ENCODE measurements around the gene MICAL2. TPM values are rescaled to one million over a fixed set of nuclear protein-coding genes. Genes with fewer than 3 reads are reported as not detected.

Gene MICAL2
- total and polyA plus RNA-seq, 2 of the 13 experiments (the other 11 are each of a cell fraction or from before 2014, with no cell fraction given): 0.78 to 1.1 TPM

GRCh38 chr11:12147827-12148226 is 37.4 kb downstream of the MICAL2 start (continued):
- TF ChIP-seq FOXP4 (CRISPR knock-in tag; IDR thresholded peaks at IDR 0.05) (no peak), POLR2AphosphoS2 (IDR thresholded peaks at IDR 0.05; ENCODE audit: low read depth, low read length) (no peak), ZNF343 (CRISPR knock-in tag; IDR thresholded peaks at IDR 0.05) (no peak), ZNF549 (CRISPR knock-in tag; IDR thresholded peaks at IDR 0.05) (no peak), TEF (CRISPR knock-in tag; IDR thresholded peaks at IDR 0.05) (no peak)

GRCh38 chr11:12148466-12148865 is 38.1 kb downstream of the MICAL2 start:
- in situ Hi-C loops (cut with HindIII; ENCODE audit: extremely low pct_ligation_motif_present, low pct_unique_long_range_greater_than_20kb): no loop called here
- no peak overlapping the region for H3K27ac ChIP-seq (ENCODE audit: extremely low read length, insufficient read depth, low read length)
- CTCF ChIA-PET (ENCODE audit: low intra/inter-chr PET ratio, low total read pairs): no interaction called here
- no peaks in the 10 kb centered on the region; a peak in 1 of 5 replicates for H3K27me3 ChIP-seq (ENCODE audit: control insufficient read depth in 1 of 2, insufficient read depth in 2 of 2, low read length in 2 of 2)
- H3K4me3 ChIP-seq (replicated peaks in 1 of 3; ENCODE audit: insufficient read depth in 1 of 3, low read depth in 2 of 3, low read length in 3 of 3): no peak overlapping the region
- TF ChIP-seq MAFF (IDR thresholded peaks at IDR 0.05; ENCODE audit: low read depth, low read length): no peak
- no peak for TF ChIP-seq HINFP (CRISPR knock-in tag; IDR thresholded peaks at IDR 0.05; ENCODE audit: low read depth)
- TF ChIP-seq ATF3 (CRISPR knock-in tag; IDR thresholded peaks at IDR 0.05): no peak
- TF ChIP-seq IRX3 (CRISPR knock-in tag; IDR thresholded peaks at IDR 0.05; ENCODE audit: borderline replicate concordance, low read depth): no peak
- TF ChIP-seq NR2C2 (CRISPR knock-in tag; IDR thresholded peaks at IDR 0.05; ENCODE audit: borderline replicate concordance): no peak
- TF ChIP-seq ZNF839 (CRISPR knock-in tag; IDR thresholded peaks at IDR 0.05; ENCODE audit: borderline replicate concordance): no peak
- TF ChIP-seq, protein P1, sequence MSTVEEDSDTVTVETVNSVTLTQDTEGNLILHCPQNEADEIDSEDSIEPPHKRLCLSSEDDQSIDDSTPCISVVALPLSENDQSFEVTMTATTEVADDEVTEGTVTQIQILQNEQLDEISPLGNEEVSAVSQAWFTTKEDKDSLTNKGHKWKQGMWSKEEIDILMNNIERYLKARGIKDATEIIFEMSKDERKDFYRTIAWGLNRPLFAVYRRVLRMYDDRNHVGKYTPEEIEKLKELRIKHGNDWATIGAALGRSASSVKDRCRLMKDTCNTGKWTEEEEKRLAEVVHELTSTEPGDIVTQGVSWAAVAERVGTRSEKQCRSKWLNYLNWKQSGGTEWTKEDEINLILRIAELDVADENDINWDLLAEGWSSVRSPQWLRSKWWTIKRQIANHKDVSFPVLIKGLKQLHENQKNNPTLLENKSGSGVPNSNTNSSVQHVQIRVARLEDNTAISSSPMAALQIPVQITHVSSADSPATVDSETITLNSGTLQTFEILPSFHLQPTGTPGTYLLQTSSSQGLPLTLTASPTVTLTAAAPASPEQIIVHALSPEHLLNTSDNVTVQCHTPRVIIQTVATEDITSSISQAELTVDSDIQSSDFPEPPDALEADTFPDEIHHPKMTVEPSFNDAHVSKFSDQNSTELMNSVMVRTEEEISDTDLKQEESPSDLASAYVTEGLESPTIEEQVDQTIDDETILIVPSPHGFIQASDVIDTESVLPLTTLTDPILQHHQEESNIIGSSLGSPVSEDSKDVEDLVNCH (CRISPR knock-in tag; IDR thresholded peaks at IDR 0.05): no peak
- TF ChIP-seq ATF7-NPFF (CRISPR knock-in tag; IDR thresholded peaks at IDR 0.05; ENCODE audit: low read depth): no peak
- TF ChIP-seq ZNF33B (CRISPR knock-in tag; IDR thresholded peaks at IDR 0.05): no peak
- no peak for TF ChIP-seq HOXA7 (CRISPR knock-in tag; IDR thresholded peaks at IDR 0.05)
- no peak for TF ChIP-seq BRCA1 (CRISPR knock-in tag; IDR thresholded peaks at IDR 0.05)
- no peak for TF ChIP-seq MAFK (conservative IDR thresholded peaks at IDR 0.05 in 1 of 2, IDR thresholded peaks at IDR 0.05 in 1 of 2; ENCODE audit: low read length in 2 of 2)
- TF ChIP-seq ZNF274 (CRISPR knock-in tag; IDR thresholded peaks at IDR 0.05): no peak
- FAIRE-seq (no peak), DNase-seq (ENCODE audit: low spot score) (no peak), ATAC-seq (no peak)
- no TSS peak for BruUV-seq (replicated peaks)
- H3K36me3 ChIP-seq (replicated peaks in 1 of 2; ENCODE audit: control insufficient read depth in 1 of 2, insufficient read depth in 2 of 2, low read length in 2 of 2): no peaks in the 10 kb centered on the region
- no peak overlapping the region for H3K9ac ChIP-seq (ENCODE audit: insufficient read depth, low read depth, low read length)
- H3K4me2 ChIP-seq (ENCODE audit: low read depth, low read length): no peak overlapping the region
- no peaks in the 10 kb centered on the region for H3K79me2 ChIP-seq (ENCODE audit: insufficient read depth, low read length)
- peaks cover 32% of the 10 kb centered on the region for H3K4me1 ChIP-seq (ENCODE audit: insufficient read depth, low read length)
- H2AFZ ChIP-seq (ENCODE audit: low read length): no peak overlapping the region
- no peaks in the 10 kb centered on the region for H4K20me1 ChIP-seq (ENCODE audit: insufficient read depth, low read length)
- 100% methylated on average over 3 of the region's 3 CpGs for WGBS (ENCODE audit: low lambda C conversion rate)
- intact Hi-C loops (cut with micrococcal nuclease; ENCODE audit: unreplicated experiment): no loop called here
- no peaks in the 10 kb centered on the region for H3K9me3 ChIP-seq (ENCODE audit: low read length)
- POLR2A ChIA-PET: no interaction called here
